ENCODE measurements around the gene ACAN.

The ACAN gene

DNA sequence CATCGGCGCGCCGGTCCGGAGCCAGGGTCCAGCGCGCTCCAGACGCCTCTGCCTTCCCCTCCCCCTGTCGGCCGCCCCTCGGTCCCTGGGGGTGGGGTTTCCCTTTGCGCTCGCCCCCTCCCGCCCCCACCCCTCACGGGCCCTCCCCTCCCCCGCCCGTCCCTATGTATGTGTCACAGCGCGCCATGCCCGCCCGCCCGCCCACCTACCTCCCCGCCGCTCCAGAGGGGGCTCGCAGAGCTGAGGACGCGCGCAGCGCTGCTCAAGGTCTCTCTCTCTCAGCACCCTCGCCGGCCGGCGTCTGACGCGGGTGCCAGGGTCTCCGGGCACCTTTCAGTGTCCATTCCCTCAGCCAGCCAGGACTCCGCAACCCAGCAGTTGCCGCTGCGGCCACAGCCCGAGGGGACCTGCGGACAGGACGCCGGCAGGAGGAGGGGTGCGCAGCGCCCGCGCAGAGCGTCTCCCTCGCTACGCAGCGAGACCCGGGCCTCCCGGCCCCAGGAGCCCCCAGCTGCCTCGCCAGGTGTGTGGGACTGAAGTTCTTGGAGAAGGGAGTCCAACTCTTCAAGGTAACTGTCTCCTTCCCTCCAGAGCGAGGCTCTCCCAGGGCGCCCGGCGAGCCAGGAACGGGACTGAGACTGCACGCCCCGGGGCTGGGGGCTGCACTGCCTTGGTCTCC is at the start of gene ACAN:
TSS of gene ACAN (plus strand) at position 196 of the 679 bp plus-strand sequence. CDS start 32,771 bp downstream, outside the sequence.
- DNase-seq = no peak

- DNase-seq = no peak
Observed at GRCh38 chr15:88756521-88756920, 46.7 kb upstream of the ACAN start.

DNA sequence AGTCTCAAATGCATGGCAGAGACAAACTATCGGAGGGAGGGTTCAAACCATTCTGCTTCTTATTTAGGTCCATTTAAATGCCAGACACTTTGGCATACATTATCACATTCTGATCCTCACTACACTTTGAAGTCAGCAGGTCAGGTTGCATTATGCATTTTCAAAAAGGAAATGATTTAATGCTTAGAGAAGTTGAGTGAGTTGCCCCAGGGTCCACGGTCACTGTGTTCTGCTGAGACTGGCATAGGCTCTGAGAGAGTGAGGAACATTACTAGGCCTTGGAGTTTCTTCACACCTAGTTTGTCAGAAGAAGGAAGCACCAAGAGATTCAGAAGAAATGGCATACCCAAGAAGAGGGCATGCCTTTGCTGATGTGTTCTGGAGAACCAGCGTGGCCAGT is 46.3 kb upstream of the ACAN start:
- no peak for DNase-seq

GRCh38 chr15:88759872-88760271 is 43.4 kb upstream of the ACAN start:
- no peak for DNase-seq

DNA sequence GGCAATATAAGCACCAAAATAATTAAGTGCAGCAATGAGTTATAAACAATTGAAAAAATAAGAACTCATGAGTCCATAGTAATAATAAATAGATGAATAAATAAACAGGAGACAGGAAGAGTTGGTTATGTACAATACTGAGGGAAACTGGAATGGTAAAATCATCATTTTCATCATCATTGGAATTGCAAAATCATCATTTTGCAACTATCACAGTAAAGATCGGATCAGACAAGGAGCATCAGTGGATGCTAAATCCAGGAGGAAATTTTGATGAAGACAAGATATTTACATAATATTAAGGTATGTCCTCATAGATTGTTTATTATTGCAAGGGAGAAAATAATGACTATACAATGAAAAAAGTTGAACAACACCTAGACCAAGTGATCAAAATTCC is 38.8 kb upstream of the ACAN start:
- DNase-seq = no peak

DNA sequence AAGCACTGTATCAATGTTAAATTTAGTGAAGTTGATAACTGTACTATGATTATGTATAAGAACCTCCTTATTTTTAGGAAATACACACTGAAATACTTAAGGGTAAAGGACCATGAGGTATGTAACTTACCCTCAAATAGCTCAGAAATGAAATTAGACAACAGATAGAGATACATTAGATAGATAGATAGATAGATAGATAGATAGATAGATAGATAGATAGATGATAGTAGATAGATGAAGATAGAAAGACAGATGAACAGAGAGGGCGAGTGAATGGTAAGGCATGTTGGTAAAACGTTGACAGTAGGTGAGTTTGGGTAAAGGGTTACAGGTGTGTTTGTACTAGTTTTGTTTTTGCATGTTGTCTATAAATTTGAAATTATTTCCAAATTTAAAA is 38.0 kb upstream of the ACAN start:
- no peak for DNase-seq

GRCh38 chr15:88769161-88769971 is 33.9 kb upstream of the ACAN start:
- DNase-seq = no peak

GRCh38 chr15:88775776-88776175 is 27.5 kb upstream of the ACAN start:
- DNase-seq = no peak

- DNase-seq = no peak
Observed at GRCh38 chr15:88776646-88777045, 26.6 kb upstream of the ACAN start.

- DNase-seq = no peak
Observed at GRCh38 chr15:88779944-88780343, 23.3 kb upstream of the ACAN start.

- DNase-seq = no peak
Observed at GRCh38 chr15:88782465-88782864, 20.8 kb upstream of the ACAN start.

GRCh38 chr15:88785217-88785616 is 18.0 kb upstream of the ACAN start:
- no peak for DNase-seq

GRCh38 chr15:88788036-88788435 is 15.2 kb upstream of the ACAN start:
- no peak for DNase-seq

DNA sequence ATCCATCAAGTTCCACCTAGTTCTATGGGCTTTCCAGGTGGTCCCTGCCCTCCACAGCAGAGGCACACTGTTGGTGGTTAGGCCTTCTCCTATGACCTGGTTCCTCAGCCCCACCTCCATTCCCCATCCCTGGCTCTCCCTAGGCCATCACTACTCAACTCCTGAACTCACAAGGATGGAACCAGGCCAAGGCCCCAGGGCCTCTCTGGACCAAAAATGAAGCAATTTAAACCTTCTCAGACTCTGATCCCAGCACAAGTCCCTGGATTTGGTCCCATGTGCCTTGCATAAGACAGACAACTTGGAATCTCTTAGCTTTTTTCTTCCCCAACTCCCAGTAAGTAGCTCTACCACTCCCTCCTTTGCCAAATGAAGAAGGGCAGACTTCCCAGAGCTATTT is 14.4 kb upstream of the ACAN start:
- DNase-seq = no peak

- no peak for DNase-seq
Observed at GRCh38 chr15:88790486-88790885, 12.8 kb upstream of the ACAN start.

GRCh38 chr15:88791637-88792036 is 11.6 kb upstream of the ACAN start:
- no peak for DNase-seq

DNA sequence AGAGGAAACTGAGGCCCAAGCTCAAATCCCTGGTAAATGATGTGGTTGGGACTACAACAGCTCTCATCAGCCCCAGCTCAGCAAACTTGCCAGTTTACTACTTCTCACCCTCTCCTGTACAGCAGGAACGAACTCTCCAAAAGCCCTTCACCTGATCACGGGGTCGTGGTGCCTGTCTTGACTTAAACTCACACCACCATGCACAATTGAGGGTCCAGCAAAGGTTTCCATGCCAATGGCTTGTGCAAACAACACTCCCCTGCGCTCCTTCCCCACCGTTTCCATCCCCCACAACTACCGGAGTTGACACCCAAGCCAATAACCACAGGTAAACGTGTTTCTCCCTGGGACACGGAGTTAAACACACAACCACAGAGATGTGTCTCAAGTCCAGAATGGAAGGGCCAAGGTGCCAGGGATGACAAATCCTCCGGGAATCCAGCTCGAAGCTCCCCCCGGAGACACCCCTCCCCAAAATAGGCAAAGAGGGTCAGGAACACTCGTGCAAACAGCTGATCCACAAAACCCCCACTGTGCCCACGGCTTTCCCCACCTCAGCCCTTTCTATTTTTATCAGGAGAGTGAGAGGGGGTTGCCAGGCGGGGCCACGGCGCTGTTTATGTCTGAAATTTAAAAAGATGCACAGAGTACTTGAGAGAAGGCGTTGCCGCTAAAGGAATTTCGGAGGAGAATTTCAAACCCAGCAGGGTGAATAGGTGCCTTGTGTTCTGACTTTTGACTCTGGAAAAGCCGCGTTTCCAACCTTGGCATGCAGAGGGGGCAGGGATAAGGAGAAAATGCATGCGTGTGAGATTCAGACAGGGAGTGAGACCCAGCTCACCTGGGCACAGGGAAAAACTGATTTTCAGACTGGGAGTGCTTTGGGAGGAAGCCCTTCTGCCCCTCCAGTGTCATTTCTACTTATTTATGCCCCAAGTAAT is 10.6 kb upstream of the ACAN start:
- DNase-seq = no peak

DNA sequence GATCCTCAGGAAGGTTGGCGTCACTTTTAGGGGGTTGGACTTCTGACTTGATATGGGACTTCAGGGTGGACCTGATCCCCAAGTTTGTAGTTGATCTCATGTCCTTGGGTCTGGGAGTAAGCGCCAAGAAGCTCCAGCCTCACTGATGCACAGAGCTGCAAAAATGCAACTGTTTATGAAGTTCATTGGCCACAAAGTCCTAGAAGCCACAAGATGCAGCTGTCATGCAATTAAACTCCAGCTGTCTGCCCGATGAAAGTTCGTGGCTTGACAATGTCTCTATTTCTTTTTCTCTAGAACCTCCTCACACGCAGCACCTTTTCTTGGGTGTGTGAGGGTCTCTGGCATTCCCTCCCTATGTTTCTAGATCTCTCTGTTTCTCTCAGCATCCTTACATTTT is 9.2 kb upstream of the ACAN start:
- DNase-seq = no peak

- no peak for DNase-seq
Observed at GRCh38 chr15:88797663-88798339, 5.4 kb upstream of the ACAN start.

DNA sequence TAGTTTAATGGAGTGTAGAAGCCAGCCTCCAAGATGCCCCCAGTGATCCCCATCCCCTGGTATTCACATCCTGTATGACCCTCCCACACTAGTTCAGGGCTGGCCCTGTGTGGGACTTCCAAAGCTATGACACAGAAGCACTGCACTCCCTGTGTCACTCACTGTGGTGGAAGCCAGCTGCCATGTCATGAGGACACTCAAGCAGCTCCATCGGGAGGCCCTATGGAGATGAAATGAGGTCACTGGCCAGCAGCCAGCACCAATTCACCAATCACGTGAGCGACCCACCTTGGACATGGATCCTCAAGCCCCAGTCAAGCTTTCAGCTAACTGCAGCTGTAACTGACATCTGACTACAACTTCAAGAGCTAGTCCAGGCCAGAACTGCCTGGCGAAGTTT is 3.9 kb upstream of the ACAN start:
- no peak for DNase-seq

DNA sequence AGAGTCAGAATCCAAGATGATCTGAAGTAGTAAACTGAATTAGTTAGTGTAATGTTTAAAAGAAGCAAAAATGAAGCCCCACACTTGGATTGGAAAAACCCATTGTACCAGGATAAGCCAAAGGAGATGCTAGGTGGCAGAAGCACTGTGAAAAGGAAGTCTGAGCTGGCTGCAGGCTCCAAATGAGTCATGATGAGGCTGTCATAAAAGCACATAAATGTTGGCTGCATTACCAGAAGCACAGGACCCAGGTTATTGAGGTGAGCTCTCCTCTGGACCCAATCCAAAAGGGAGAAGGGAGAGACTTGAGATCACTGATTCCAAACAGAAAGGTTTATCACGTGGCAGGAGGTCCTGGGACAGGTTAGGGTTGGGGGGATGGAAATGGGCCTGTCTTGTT is 3.2 kb upstream of the ACAN start:
- no peak for DNase-seq

DNA sequence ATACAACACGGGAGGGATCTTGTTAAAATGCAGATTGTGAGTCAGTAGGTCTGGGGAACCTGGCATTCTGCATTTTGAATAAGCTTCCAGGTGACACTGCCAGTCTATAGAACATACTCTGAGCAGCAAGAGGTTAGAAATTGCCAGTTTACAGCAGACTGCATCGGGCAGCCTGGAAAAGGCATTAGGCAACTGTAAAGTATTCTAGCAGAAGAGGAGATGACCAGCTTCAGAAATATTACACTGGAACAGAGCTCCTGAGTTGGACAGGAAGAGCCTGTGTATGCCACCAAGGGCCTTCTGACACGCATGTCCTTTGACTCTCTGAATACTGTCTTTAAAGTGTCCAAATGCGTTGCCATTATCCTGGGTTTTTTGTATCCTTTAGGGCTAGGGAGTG is 2.5 kb upstream of the ACAN start:
- DNase-seq = no peak

Measured in NCI-H2171 treated with DMSO at 0.1 percent for 48 hours (cell line).